Breast epithelium (tissue), 3 donors: ENCODE data around the gene GNB3.

Source experiments
- POLR2A ChIP-seq: fragments of 450-650 bp; IDR thresholded peaks from one replicate; pipeline ENCODE4 v1.6.1; 2016; ENCODE audit warnings: antibody characterized with exemption, mild to moderate bottlenecking, moderate library complexity
- POLR2AphosphoS5 ChIP-seq, 3 donors: sonication (generic); formaldehyde crosslinking; IDR thresholded peaks; one replicate each; pipeline ENCODE4 v1.6.1; 2017; ENCODE audit warnings: antibody characterized with exemption in 3 of 3
- TF ChIP-seq, protein P1 (sequence below), 3 donors: fragments of 450-650 bp; IDR thresholded peaks; one replicate each; pipeline ENCODE4 v1.5.1; 2016 to 2017; ENCODE audit warnings: antibody characterized with exemption in 3 of 3, mild to moderate bottlenecking in 3 of 3, moderate library complexity in 3 of 3

DNA sequence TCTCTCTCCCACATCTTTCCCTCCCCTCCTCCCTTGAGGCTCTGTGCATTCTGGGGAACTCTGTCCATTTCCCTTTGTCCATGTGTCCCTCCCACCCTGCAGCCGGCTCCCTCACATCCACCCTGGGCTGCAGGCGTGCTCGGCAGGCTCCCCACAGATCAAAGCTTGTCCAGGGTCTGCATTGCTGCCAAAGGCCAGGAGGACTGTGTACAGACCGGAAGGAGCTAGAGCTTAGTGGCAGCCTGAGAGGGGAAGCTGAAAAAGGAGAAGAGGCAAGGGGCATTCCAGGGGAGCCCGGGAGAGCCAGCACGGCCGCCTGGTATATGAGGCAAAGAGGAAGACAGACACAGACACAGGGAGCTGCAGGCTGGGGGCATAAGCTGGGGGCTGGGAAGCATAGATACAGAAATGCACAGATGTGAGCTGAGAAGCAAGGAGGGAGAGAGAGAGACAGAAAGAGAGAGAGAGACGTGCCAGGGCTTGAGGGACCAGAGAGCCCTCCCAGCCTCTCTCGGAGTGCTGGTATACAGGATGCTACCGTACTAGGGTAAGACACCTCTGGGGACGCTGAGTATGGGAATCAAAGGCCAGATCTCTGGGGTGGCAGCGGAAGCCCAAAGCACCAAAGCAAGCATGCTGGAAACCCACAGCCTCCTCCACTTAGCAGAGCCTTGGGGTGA, 48.1 kb upstream of the GNB3 start:
- TF ChIP-seq, protein P1, sequence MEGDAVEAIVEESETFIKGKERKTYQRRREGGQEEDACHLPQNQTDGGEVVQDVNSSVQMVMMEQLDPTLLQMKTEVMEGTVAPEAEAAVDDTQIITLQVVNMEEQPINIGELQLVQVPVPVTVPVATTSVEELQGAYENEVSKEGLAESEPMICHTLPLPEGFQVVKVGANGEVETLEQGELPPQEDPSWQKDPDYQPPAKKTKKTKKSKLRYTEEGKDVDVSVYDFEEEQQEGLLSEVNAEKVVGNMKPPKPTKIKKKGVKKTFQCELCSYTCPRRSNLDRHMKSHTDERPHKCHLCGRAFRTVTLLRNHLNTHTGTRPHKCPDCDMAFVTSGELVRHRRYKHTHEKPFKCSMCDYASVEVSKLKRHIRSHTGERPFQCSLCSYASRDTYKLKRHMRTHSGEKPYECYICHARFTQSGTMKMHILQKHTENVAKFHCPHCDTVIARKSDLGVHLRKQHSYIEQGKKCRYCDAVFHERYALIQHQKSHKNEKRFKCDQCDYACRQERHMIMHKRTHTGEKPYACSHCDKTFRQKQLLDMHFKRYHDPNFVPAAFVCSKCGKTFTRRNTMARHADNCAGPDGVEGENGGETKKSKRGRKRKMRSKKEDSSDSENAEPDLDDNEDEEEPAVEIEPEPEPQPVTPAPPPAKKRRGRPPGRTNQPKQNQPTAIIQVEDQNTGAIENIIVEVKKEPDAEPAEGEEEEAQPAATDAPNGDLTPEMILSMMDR (IDR thresholded peaks at IDR 0.05) = no peak
- no peak for TF ChIP-seq POLR2A
- TF ChIP-seq POLR2AphosphoS5 (IDR thresholded peaks at IDR 0.05) = no peak
